ENCODE results near the gene TBRG1.

TBRG1 gene

GRCh38 chr11:124656774-124657630 is 34.3 kb downstream of the TBRG1 start:
- Histone ChIP-seq H3K4me3 (no peak overlapping the region), H3K27me3 (ENCODE audit: low read depth) (no peaks in the 10 kb centered on the region), H3K4me1 (no peaks in the 10 kb centered on the region), H3K9me3 (no peaks in the 10 kb centered on the region), H3K36me3 (replicated peaks) (no peaks in the 10 kb centered on the region)
- DNase-seq (ENCODE audit: low spot score in 2 of 2), result no peak
- in situ Hi-C loops (cut with MboI; ENCODE audit: low sequenced_read_pairs), result no loop called here

GRCh38 chr11:124657904-124658303 is 35.2 kb downstream of the TBRG1 start:
- H3K4me1 ChIP-seq, result no peaks in the 10 kb centered on the region

GRCh38 chr11:124658501-124658900 is 35.8 kb downstream of the TBRG1 start:
- Histone ChIP-seq H3K4me3 (no peak overlapping the region), H3K36me3 (replicated peaks) (no peaks in the 10 kb centered on the region), H3K9me3 (no peaks in the 10 kb centered on the region), H3K27me3 (ENCODE audit: low read depth) (no peaks in the 10 kb centered on the region), H3K4me1 (no peaks in the 10 kb centered on the region)
- in situ Hi-C loops (cut with MboI; ENCODE audit: low sequenced_read_pairs), result no loop called here
- no peak for DNase-seq (ENCODE audit: low spot score in 2 of 2)

More at GRCh38 chr11:124657904-124658303, 35.2 kb downstream of the TBRG1 start:
- in situ Hi-C loops (cut with MboI; ENCODE audit: low sequenced_read_pairs), result no loop called here
- no peak overlapping the region for H3K4me3 ChIP-seq
- no peaks in the 10 kb centered on the region for H3K27me3 ChIP-seq (ENCODE audit: low read depth)
- no peaks in the 10 kb centered on the region for H3K9me3 ChIP-seq
- no peak for DNase-seq (ENCODE audit: low spot score in 2 of 2)
- H3K36me3 ChIP-seq (replicated peaks), result no peaks in the 10 kb centered on the region

- Histone ChIP-seq H3K27me3 (ENCODE audit: low read depth) (no peaks in the 10 kb centered on the region), H3K36me3 (replicated peaks) (no peaks in the 10 kb centered on the region), H3K4me3 (no peak overlapping the region), H3K9me3 (no peaks in the 10 kb centered on the region), H3K4me1 (no peaks in the 10 kb centered on the region)
- in situ Hi-C loops (cut with MboI; ENCODE audit: low sequenced_read_pairs), result no loop called here
- DNase-seq (ENCODE audit: low spot score in 2 of 2), result no peak
These were observed 36.3 kb downstream of the TBRG1 start for GRCh38 chr11:124658986-124659385.

- Histone ChIP-seq H3K36me3 (replicated peaks) (no peaks in the 10 kb centered on the region), H3K9me3 (no peaks in the 10 kb centered on the region), H3K4me1 (no peaks in the 10 kb centered on the region), H3K4me3 (no peak overlapping the region), H3K27me3 (ENCODE audit: low read depth) (no peaks in the 10 kb centered on the region)
- no peak for DNase-seq (ENCODE audit: low spot score in 2 of 2)
- in situ Hi-C loops (cut with MboI; ENCODE audit: low sequenced_read_pairs), result no loop called here
These were observed 38.9 kb downstream of the TBRG1 start for GRCh38 chr11:124661553-124661952.

- Histone ChIP-seq H3K36me3 (replicated peaks) (no peaks in the 10 kb centered on the region), H3K9me3 (no peaks in the 10 kb centered on the region), H3K4me1 (no peaks in the 10 kb centered on the region), H3K27me3 (ENCODE audit: low read depth) (no peaks in the 10 kb centered on the region), H3K4me3 (no peak overlapping the region)
- DNase-seq (ENCODE audit: low spot score in 2 of 2), result no peak
- in situ Hi-C loops (cut with MboI; ENCODE audit: low sequenced_read_pairs), result no loop called here
These were observed 39.4 kb downstream of the TBRG1 start for GRCh38 chr11:124662106-124662505.

GRCh38 chr11:124663861-124664260 is 41.2 kb downstream of the TBRG1 start:
- no peak for DNase-seq (ENCODE audit: low spot score in 2 of 2)
- Histone ChIP-seq H3K4me3 (no peak overlapping the region), H3K9me3 (no peaks in the 10 kb centered on the region), H3K36me3 (replicated peaks) (peaks cover 7% of the 10 kb centered on the region), H3K4me1 (no peaks in the 10 kb centered on the region), H3K27me3 (ENCODE audit: low read depth) (no peaks in the 10 kb centered on the region)
- in situ Hi-C loops (cut with MboI; ENCODE audit: low sequenced_read_pairs), result no loop called here

GRCh38 chr11:124667601-124668000 is 44.9 kb downstream of the TBRG1 start:
- Histone ChIP-seq H3K9me3 (no peaks in the 10 kb centered on the region), H3K4me3 (no peak overlapping the region), H3K36me3 (replicated peaks) (peaks cover 7% of the 10 kb centered on the region), H3K27me3 (ENCODE audit: low read depth) (no peaks in the 10 kb centered on the region), H3K4me1 (peaks cover 2% of the 10 kb centered on the region; the same call in 1 of the 2 replicates)
- in situ Hi-C loops (cut with MboI; ENCODE audit: low sequenced_read_pairs), result no loop called here
- DNase-seq (ENCODE audit: low spot score in 2 of 2), result no peak

GRCh38 chr11:124669193-124669592 is 46.5 kb downstream of the TBRG1 start:
- in situ Hi-C loops (cut with MboI; ENCODE audit: low sequenced_read_pairs), result no loop called here
- peaks cover 8% of the 10 kb centered on the region for H3K4me1 ChIP-seq
- peaks cover 7% of the 10 kb centered on the region for H3K36me3 ChIP-seq (replicated peaks)
- H3K4me3 ChIP-seq, result no peak overlapping the region
- no peaks in the 10 kb centered on the region for H3K27me3 ChIP-seq (ENCODE audit: low read depth)
- H3K9me3 ChIP-seq, result no peaks in the 10 kb centered on the region
- peak; percentile 47 to 60 for DNase-seq (ENCODE audit: low spot score in 2 of 2)

- peak in 1 of 2 experiments; percentile 15 for DNase-seq (ENCODE audit: low spot score in 2 of 2)
These were observed 48.1 kb downstream of the TBRG1 start for GRCh38 chr11:124670732-124671131.

GRCh38 chr11:124672536-124673215 is 50.0 kb downstream of the TBRG1 start:
- peaks cover 7% of the 10 kb centered on the region for H3K36me3 ChIP-seq (replicated peaks)
- in situ Hi-C loops (cut with MboI; ENCODE audit: low sequenced_read_pairs), result loop anchor here (5.0 kb wide), 1 partner anchor 90 kb away; the partner anchor contains the start of gene ESAM
- H3K27me3 ChIP-seq (ENCODE audit: low read depth), result no peaks in the 10 kb centered on the region
- H3K9me3 ChIP-seq, result no peaks in the 10 kb centered on the region
- H3K4me1 ChIP-seq, result peaks cover 11% of the 10 kb centered on the region
- no peak for DNase-seq (ENCODE audit: low spot score in 2 of 2)
- peak overlapping the region; percentile 79 for H3K4me3 ChIP-seq

More at GRCh38 chr11:124670732-124671131, 48.1 kb downstream of the TBRG1 start:
- Histone ChIP-seq H3K4me3 (no peak overlapping the region), H3K27me3 (ENCODE audit: low read depth) (no peaks in the 10 kb centered on the region), H3K4me1 (peaks cover 11% of the 10 kb centered on the region), H3K9me3 (no peaks in the 10 kb centered on the region), H3K36me3 (replicated peaks) (peaks cover 7% of the 10 kb centered on the region)
- in situ Hi-C loops (cut with MboI; ENCODE audit: low sequenced_read_pairs), result loop anchor here (5.0 kb wide), 1 partner anchor 92 kb away; the partner anchor contains the start of gene ESAM

- H3K27me3 ChIP-seq (ENCODE audit: low read depth), result no peaks in the 10 kb centered on the region
These were observed 50.9 kb downstream of the TBRG1 start, which contains the start of the genes SIAE and SPA17 for GRCh38 chr11:124673333-124674167. SIAE (minus strand) TSS chr11:124673739; CDS start chr11:124673708, 31 bp downstream. SPA17 (plus strand) TSS chr11:124673904; CDS start chr11:124675265, 1,361 bp downstream.

GRCh38 chr11:124674168-124674517 is 51.5 kb downstream of the TBRG1 start:
- no peaks in the 10 kb centered on the region for H3K27me3 ChIP-seq (ENCODE audit: low read depth)
- H3K4me3 ChIP-seq, result peak overlapping the region; percentile 79
- in situ Hi-C loops (cut with MboI; ENCODE audit: low sequenced_read_pairs), result loop anchor here (5.0 kb wide), 1 partner anchor 88 kb away; the partner anchor contains the start of gene ESAM
- peaks cover 11% of the 10 kb centered on the region for H3K4me1 ChIP-seq
- H3K9me3 ChIP-seq, result no peaks in the 10 kb centered on the region
- no peak for DNase-seq (ENCODE audit: low spot score in 2 of 2)
- H3K36me3 ChIP-seq (replicated peaks), result no peaks in the 10 kb centered on the region

More at GRCh38 chr11:124673333-124674167, 50.9 kb downstream of the TBRG1 start, which contains the start of the genes SIAE and SPA17:
- Histone ChIP-seq H3K4me1 (peaks cover 11% of the 10 kb centered on the region), H3K4me3 (peak within 1 kb of the TSS; percentile 79), H3K36me3 (replicated peaks) (peaks cover 2% of the 10 kb centered on the region), H3K9me3 (no peaks in the 10 kb centered on the region)
- peak; percentile 92 to 97 for DNase-seq (ENCODE audit: low spot score in 2 of 2)
- in situ Hi-C loops (cut with MboI; ENCODE audit: low sequenced_read_pairs), result loop anchor here (5.0 kb wide), 1 partner anchor 89 kb away; the partner anchor contains the start of gene ESAM
